Tibial artery (tissue), 4 donors: Measurements from ENCODE around the gene PMP22.
"Not testable (repeated sequence)": the region's sequence is repeated elsewhere in the genome, so short reads cannot be mapped to it uniquely, and the experiment has no call there.

Source experiments
- DNase-seq, 2 donors: peaks; one replicate each; pipeline ENCODE4 v3.0.0-alpha.2; 2019
- H3K27ac ChIP-seq, 2 donors: fragments of 200-600 bp; sonication (generic) in 1 of 2; 1 replicate in 1 of 2; 2 replicates in 1 of 2; pipeline ENCODE4 v1.5.1; 2018 to 2019; ENCODE audit warnings: mild to moderate bottlenecking in 1 of 2
- H3K27me3 ChIP-seq, 2 donors: fragments of 200-600 bp; sonication (generic) in 1 of 2; one replicate each; pipeline versions ENCODE4 v1.5.1 to v1.6.0; 2016 to 2019
- H3K36me3 ChIP-seq, 3 donors: fragments of 200-600 bp; sonication (generic) in 2 of 3; one replicate each; pipeline ENCODE4 v1.5.1; 2016 to 2019; ENCODE audit warnings: mild to moderate bottlenecking in 2 of 3
- H3K4me1 ChIP-seq, 4 donors: fragments of 200-600 bp; sonication (generic) in 2 of 4; 1 replicate in 3 of 4; 2 replicates in 1 of 4; pipeline ENCODE4 v1.5.1; 2016 to 2019
- H3K4me3 ChIP-seq, 2 donors: fragments of 200-600 bp; sonication (generic) in 1 of 2; 1 replicate in 1 of 2; 2 replicates in 1 of 2; pipeline ENCODE4 v1.5.1; 2018 to 2019; ENCODE audit warnings: mild to moderate bottlenecking in 2 of 2
- H3K9me3 ChIP-seq, 3 donors: fragments of 200-600 bp; sonication (generic) in 1 of 3; one replicate each; pipeline ENCODE4 v1.5.1; 2016 to 2019
- intact Hi-C: fragments of 100-400 bp; cut with DNase I; formaldehyde crosslinking; loops from one replicate; pipeline ENCODE4 v1.15.0; 2023; ENCODE audit warnings: low total_unique reads
- TF ChIP-seq, protein P1 (sequence below), 2 experiments: fragments of 200-600 bp in 1 of 2; fragments of 450-650 bp in 1 of 2; IDR thresholded peaks; one replicate each; pipeline ENCODE4 v1.5.1; 2017 to 2019; ENCODE audit warnings: antibody characterized with exemption in 2 of 2, mild to moderate bottlenecking in 1 of 2, moderate library complexity in 1 of 2

Gene PMP22

GRCh38 chr17:15233971-15234370 lies 31.2 kb downstream of the PMP22 start:
- no peaks in the 10 kb centered on the region for H3K27me3 ChIP-seq
- H3K36me3 ChIP-seq: peaks cover 88 to 100% (median 99%) of the 10 kb centered on the region in 3 donors
- TF ChIP-seq, protein P1, sequence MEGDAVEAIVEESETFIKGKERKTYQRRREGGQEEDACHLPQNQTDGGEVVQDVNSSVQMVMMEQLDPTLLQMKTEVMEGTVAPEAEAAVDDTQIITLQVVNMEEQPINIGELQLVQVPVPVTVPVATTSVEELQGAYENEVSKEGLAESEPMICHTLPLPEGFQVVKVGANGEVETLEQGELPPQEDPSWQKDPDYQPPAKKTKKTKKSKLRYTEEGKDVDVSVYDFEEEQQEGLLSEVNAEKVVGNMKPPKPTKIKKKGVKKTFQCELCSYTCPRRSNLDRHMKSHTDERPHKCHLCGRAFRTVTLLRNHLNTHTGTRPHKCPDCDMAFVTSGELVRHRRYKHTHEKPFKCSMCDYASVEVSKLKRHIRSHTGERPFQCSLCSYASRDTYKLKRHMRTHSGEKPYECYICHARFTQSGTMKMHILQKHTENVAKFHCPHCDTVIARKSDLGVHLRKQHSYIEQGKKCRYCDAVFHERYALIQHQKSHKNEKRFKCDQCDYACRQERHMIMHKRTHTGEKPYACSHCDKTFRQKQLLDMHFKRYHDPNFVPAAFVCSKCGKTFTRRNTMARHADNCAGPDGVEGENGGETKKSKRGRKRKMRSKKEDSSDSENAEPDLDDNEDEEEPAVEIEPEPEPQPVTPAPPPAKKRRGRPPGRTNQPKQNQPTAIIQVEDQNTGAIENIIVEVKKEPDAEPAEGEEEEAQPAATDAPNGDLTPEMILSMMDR (IDR thresholded peaks at IDR 0.05): no peak
- DNase-seq: no peak
- H3K27ac ChIP-seq: no peak overlapping the region
- H3K4me1 ChIP-seq: peaks cover 0 to 14% (median 4%) of the 10 kb centered on the region in 4 donors
- H3K4me3 ChIP-seq: no peak overlapping the region
- no peaks in the 10 kb centered on the region for H3K9me3 ChIP-seq
- intact Hi-C loops: no loop called here

- Histone ChIP-seq H3K4me1 (peaks cover 0 to 14% (median 2%) of the 10 kb centered on the region in 4 donors), H3K36me3 (peaks cover 88 to 98% (median 94%) of the 10 kb centered on the region in 3 donors), H3K27ac (no peak overlapping the region), H3K27me3 (no peaks in the 10 kb centered on the region), H3K4me3 (no peak overlapping the region), H3K9me3 (no peaks in the 10 kb centered on the region)
- no peak for DNase-seq
- intact Hi-C loops: no loop called here
- TF ChIP-seq, protein P1 (IDR thresholded peaks at IDR 0.05): no peak
These were observed 31.9 kb downstream of the PMP22 start for GRCh38 chr17:15233022-15233805.

DNA sequence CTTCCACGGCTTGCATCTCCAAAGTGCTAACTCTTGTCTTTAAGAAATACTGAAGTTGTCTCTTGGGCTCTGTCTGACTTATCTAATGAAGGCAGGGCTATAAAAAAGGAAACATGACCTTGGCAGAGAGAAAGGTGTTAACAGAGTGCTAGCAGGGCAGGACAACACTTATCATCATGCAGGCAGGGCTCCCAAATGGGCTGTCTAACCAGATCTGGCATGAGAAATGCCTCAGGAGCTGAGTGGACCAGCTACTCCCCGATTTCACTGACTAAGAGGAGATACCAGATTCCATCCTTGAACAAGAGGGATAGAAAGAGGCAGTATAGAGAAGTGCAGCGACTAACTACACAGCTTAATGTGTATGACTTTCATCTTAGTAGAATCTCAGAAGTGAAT lies 32.6 kb downstream of the PMP22 start:
- Histone ChIP-seq H3K27ac (no peak overlapping the region), H3K36me3 (peaks cover 87 to 92% (median 88%) of the 10 kb centered on the region in 3 donors), H3K27me3 (no peaks in the 10 kb centered on the region), H3K4me1 (peaks cover 0 to 14% (median 0%) of the 10 kb centered on the region in 4 donors), H3K4me3 (no peak overlapping the region), H3K9me3 (no peaks in the 10 kb centered on the region)
- intact Hi-C loops: no loop called here
- no peak for DNase-seq
- TF ChIP-seq, protein P1 (IDR thresholded peaks at IDR 0.05): no peak

- Histone ChIP-seq H3K9me3 (no peaks in the 10 kb centered on the region), H3K4me1 (peaks cover 0 to 14% (median 0%) of the 10 kb centered on the region in 4 donors), H3K27ac (no peak overlapping the region), H3K4me3 (no peak overlapping the region), H3K36me3 (peaks cover 81 to 88% (median 86%) of the 10 kb centered on the region in 3 donors), H3K27me3 (no peaks in the 10 kb centered on the region)
- intact Hi-C loops: no loop called here
- no peak for DNase-seq
- TF ChIP-seq, protein P1 (IDR thresholded peaks at IDR 0.05): no peak
These were observed 33.1 kb downstream of the PMP22 start for GRCh38 chr17:15231851-15232516.

DNA sequence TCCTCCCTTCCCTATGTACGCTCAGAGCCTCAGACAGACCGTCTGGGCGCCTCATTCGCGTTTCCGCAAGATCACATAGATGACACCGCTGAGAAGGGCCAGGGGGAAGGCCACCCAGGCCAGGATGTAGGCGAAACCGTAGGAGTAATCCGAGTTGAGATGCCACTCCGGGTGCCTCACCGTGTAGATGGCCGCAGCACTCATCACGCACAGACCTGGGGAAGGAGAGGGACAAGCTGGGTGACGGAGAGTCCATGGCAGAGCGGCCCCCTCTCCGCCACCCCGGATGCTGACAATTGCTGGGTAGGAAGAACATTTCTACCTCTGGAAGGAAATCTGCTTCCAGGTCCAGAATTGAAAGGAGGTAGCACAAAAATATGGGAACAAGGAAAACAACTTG lies 34.3 kb downstream of the PMP22 start:
- Histone ChIP-seq H3K27me3 (no peaks in the 10 kb centered on the region), H3K27ac (no peak overlapping the region), H3K9me3 (no peaks in the 10 kb centered on the region), H3K36me3 (peaks cover 71 to 77% (median 75%) of the 10 kb centered on the region in 3 donors), H3K4me1 (peaks cover 0 to 14% (median 0%) of the 10 kb centered on the region in 4 donors), H3K4me3 (no peak overlapping the region)
- TF ChIP-seq, protein P1 (IDR thresholded peaks at IDR 0.05): no peak
- no peak for DNase-seq
- intact Hi-C loops: no loop called here

DNA sequence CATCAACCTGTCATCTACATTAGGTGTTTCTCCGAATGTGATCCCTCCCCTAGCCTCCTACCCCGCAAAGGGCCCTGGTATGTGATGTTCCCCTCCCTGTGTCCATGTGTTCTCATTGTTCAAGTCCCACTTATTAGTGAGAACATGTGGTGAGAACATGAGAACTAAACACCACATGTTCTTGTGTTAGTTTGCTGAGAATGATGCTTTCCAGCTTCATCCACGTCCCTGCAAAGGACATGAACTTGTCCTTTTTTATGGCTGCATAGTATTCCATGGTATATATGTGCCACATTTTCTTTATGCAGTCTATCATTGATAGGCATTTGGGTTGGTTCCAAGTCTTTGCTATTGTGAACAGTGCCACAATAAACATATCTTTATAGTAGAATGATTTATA lies 43.3 kb downstream of the PMP22 start:
- intact Hi-C loops, H3K27me3 ChIP-seq, H3K36me3 ChIP-seq, H3K4me3 ChIP-seq, H3K4me1 ChIP-seq, H3K27ac ChIP-seq, H3K9me3 ChIP-seq, DNase-seq: not testable (repeated sequence)
